Spinal cord (tissue), 10 donors: ENCODE results near the gene ATP10B. TPM values are rescaled to one million over a fixed set of nuclear protein-coding genes. Genes with fewer than 3 reads are reported as not detected.

Experiments used
- DNase-seq, 6 donors: peaks; one replicate each; pipeline versions ENCODE4 v3.0.0 to v3.0.0-alpha.2; 2013 to 2015; ENCODE audit warnings: low spot score in 6 of 6, low read depth in 4 of 6
- H3K27ac ChIP-seq: one replicate; pipeline ENCODE4 v1.5.1; 2013; ENCODE audit warnings: low read depth, low read length, control low read depth
- H3K27me3 ChIP-seq: one replicate; pipeline ENCODE4 v1.6.1; 2013; ENCODE audit warnings: low read length; ENCODE audit not compliant: control insufficient read depth, insufficient read depth
- H3K36me3 ChIP-seq: one replicate; pipeline ENCODE4 v1.6.1; 2013; ENCODE audit warnings: low read length; ENCODE audit not compliant: control insufficient read depth, insufficient read depth
- H3K4me1 ChIP-seq: one replicate; pipeline ENCODE4 v1.6.1; 2013; ENCODE audit warnings: low read length; ENCODE audit not compliant: control insufficient read depth, insufficient read depth
- H3K4me3 ChIP-seq: one replicate; pipeline ENCODE4 v1.5.1; 2013; ENCODE audit warnings: low read depth, low read length, control low read depth
- H3K9me3 ChIP-seq: one replicate; pipeline ENCODE4 v1.6.1; 2013; ENCODE audit warnings: low read length; ENCODE audit not compliant: control insufficient read depth, insufficient read depth
- WGBS: methylation state at CpG from one replicate; pipeline ENCODE4 v1.1.5; 2013; ENCODE audit warnings: missing lambda C conversion rate; ENCODE audit not compliant: insufficient coverage; 5-methylcytosine and 5-hydroxymethylcytosine counted together
- polyA plus RNA-seq, 2 donors: library from polyadenylated mRNA; unstranded; fragments of 120-200 nt; gene quantifications; one replicate each; pipeline ENCODE4 v1.2.1, GENCODE V29; 2013; ENCODE audit not compliant: insufficient read length in 2 of 2
- total RNA-seq, 2 donors: library from RNA; depleted of rRNA in 1 of 2; stranded (reverse); fragments of 120-200 nt in 1 of 2; fragments of >200 nt in 1 of 2; gene quantifications; one replicate each; pipeline versions ENCODE4 v1.2.3 to v1.2.4, GENCODE V29; 2013 to 2014
- donor health status: healthy.

ATP10B gene
- total and polyA plus RNA-seq, 4 donors = 3.6 to 9.3 (median 3.9) TPM

- Histone ChIP-seq H3K36me3 (no peaks in the 10 kb centered on the region), H3K4me3 (no peak overlapping the region), H3K4me1 (no peaks in the 10 kb centered on the region), H3K27ac (no peak overlapping the region), H3K27me3 (no peaks in the 10 kb centered on the region), H3K9me3 (no peaks in the 10 kb centered on the region)
- 100% methylated on average over 3 of the region's 4 CpGs for WGBS
- DNase-seq = no peak
Observed at GRCh38 chr5:160537940-160538339, 314.1 kb downstream of the ATP10B start.

- Histone ChIP-seq H3K27ac (no peak overlapping the region), H3K4me1 (no peaks in the 10 kb centered on the region), H3K36me3 (no peaks in the 10 kb centered on the region), H3K27me3 (no peaks in the 10 kb centered on the region), H3K9me3 (no peaks in the 10 kb centered on the region), H3K4me3 (no peak overlapping the region)
- peak in 3 of 6 donors; percentile 26 to 60 (median 55) for DNase-seq
Observed at GRCh38 chr5:160537116-160537515, 314.9 kb downstream of the ATP10B start.

- Histone ChIP-seq H3K9me3 (no peaks in the 10 kb centered on the region), H3K4me1 (no peaks in the 10 kb centered on the region), H3K27me3 (no peaks in the 10 kb centered on the region), H3K27ac (no peak overlapping the region), H3K4me3 (no peak overlapping the region), H3K36me3 (no peaks in the 10 kb centered on the region)
- DNase-seq = no peak
Observed at GRCh38 chr5:160534914-160535313, 317.1 kb downstream of the ATP10B start.

- WGBS = no CpG with 5 or more reads among the region's 3 CpGs
Observed at GRCh38 chr5:160534125-160534524, 317.9 kb downstream of the ATP10B start.

GRCh38 chr5:160525471-160526261, 326.3 kb downstream of the ATP10B start:
- WGBS = no CpG with 5 or more reads among the region's 3 CpGs
- H3K4me3 ChIP-seq = no peak overlapping the region
- H3K27me3 ChIP-seq = no peaks in the 10 kb centered on the region
- no peak overlapping the region for H3K27ac ChIP-seq
- DNase-seq = no peak
- H3K36me3 ChIP-seq = no peaks in the 10 kb centered on the region
- H3K9me3 ChIP-seq = peaks cover 1% of the 10 kb centered on the region
- H3K4me1 ChIP-seq = peaks cover 4% of the 10 kb centered on the region

More at GRCh38 chr5:160534125-160534524, 317.9 kb downstream of the ATP10B start:
- no peaks in the 10 kb centered on the region for H3K4me1 ChIP-seq
- no peak for DNase-seq
- H3K36me3 ChIP-seq = no peaks in the 10 kb centered on the region
- H3K27ac ChIP-seq = no peak overlapping the region
- H3K9me3 ChIP-seq = peaks cover 1% of the 10 kb centered on the region
- H3K4me3 ChIP-seq = no peak overlapping the region
- H3K27me3 ChIP-seq = no peaks in the 10 kb centered on the region

GRCh38 chr5:160524827-160525226, 327.2 kb downstream of the ATP10B start:
- Histone ChIP-seq H3K4me1 (peaks cover 4% of the 10 kb centered on the region), H3K27ac (no peak overlapping the region), H3K36me3 (no peaks in the 10 kb centered on the region), H3K4me3 (no peak overlapping the region), H3K27me3 (no peaks in the 10 kb centered on the region), H3K9me3 (peaks cover 1% of the 10 kb centered on the region)
- WGBS = 87% methylated on average over 1 of the region's 1 CpG
- DNase-seq = no peak

- H3K27ac ChIP-seq = no peak overlapping the region
- no peaks in the 10 kb centered on the region for H3K36me3 ChIP-seq
- no peak overlapping the region for H3K4me3 ChIP-seq
- H3K27me3 ChIP-seq = no peaks in the 10 kb centered on the region
- H3K4me1 ChIP-seq = peaks cover 4% of the 10 kb centered on the region
- DNase-seq = peak in 1 of 6 donors; percentile 58
- no peaks in the 10 kb centered on the region for H3K9me3 ChIP-seq
- WGBS = 80% methylated on average over 1 of the region's 4 CpGs
Observed at GRCh38 chr5:160523502-160524163, 328.4 kb downstream of the ATP10B start.

- H3K27me3 ChIP-seq = no peaks in the 10 kb centered on the region
- H3K36me3 ChIP-seq = no peaks in the 10 kb centered on the region
- no peak overlapping the region for H3K27ac ChIP-seq
- H3K9me3 ChIP-seq = no peaks in the 10 kb centered on the region
- no peak overlapping the region for H3K4me3 ChIP-seq
- no peaks in the 10 kb centered on the region for H3K4me1 ChIP-seq
- no peak for DNase-seq
Observed at GRCh38 chr5:160521392-160521663, 330.7 kb downstream of the ATP10B start.

- Histone ChIP-seq H3K4me1 (no peaks in the 10 kb centered on the region), H3K36me3 (no peaks in the 10 kb centered on the region), H3K27me3 (no peaks in the 10 kb centered on the region), H3K9me3 (no peaks in the 10 kb centered on the region), H3K27ac (no peak overlapping the region), H3K4me3 (no peak overlapping the region)
- 83% methylated on average over 6 of the region's 6 CpGs for WGBS
- DNase-seq = no peak
Observed at GRCh38 chr5:160520609-160521391, 331.2 kb downstream of the ATP10B start.
